Neural progenitor cell (in vitro differentiated cells): Measurements from ENCODE around the gene CEP120. TPM values are rescaled to one million over a fixed set of nuclear protein-coding genes. Genes with fewer than 3 reads are reported as not detected.
"Not testable (repeated sequence)": the region's sequence is repeated elsewhere in the genome, so short reads cannot be mapped to it uniquely, and the experiment has no call there.

Experiments
- DNase-seq: peaks from one replicate; pipeline ENCODE4 v3.0.0-alpha.2; 2016; ENCODE audit warnings: low spot score
- H2AFZ ChIP-seq: fragments of 200-600 bp; sonication (generic); replicated peaks from 2 replicates; pipeline ENCODE4 v1.6.1; 2016; ENCODE audit warnings: antibody characterized with exemption
- H3F3A ChIP-seq: fragments of 200-600 bp; sonication (generic); 2 replicates; pipeline ENCODE4 v1.6.1; 2016; ENCODE audit warnings: antibody characterized with exemption, low read depth
- H3K27ac ChIP-seq: fragments of 200-600 bp; sonication (generic); 2 replicates; pipeline ENCODE4 v1.5.1; 2016; ENCODE audit warnings: mild to moderate bottlenecking
- H3K27me3 ChIP-seq: fragments of 200-600 bp; sonication (generic); 2 replicates; pipeline ENCODE4 v1.6.1; 2016; ENCODE audit warnings: mild to moderate bottlenecking, moderate library complexity
- H3K36me3 ChIP-seq: fragments of 200-600 bp; sonication (generic); 2 replicates; pipeline ENCODE4 v1.5.1; 2016
- H3K4me1 ChIP-seq: fragments of 200-600 bp; sonication (generic); 2 replicates; pipeline ENCODE4 v1.6.1; 2016; ENCODE audit warnings: mixed run types
- H3K4me2 ChIP-seq: fragments of 200-600 bp; sonication (generic); 2 replicates; pipeline ENCODE4 v1.6.1; 2016
- H3K4me3 ChIP-seq: fragments of 200-600 bp; sonication (generic); 2 replicates; pipeline ENCODE4 v1.5.1; 2016
- H3K79me2 ChIP-seq: fragments of 200-600 bp; sonication (generic); 2 replicates; pipeline ENCODE4 v1.6.1; 2016; ENCODE audit warnings: low read depth
- H3K9ac ChIP-seq: fragments of 200-600 bp; sonication (generic); 2 replicates; pipeline ENCODE4 v1.6.1; 2016
- H3K9me3 ChIP-seq: fragments of 200-600 bp; sonication (generic); 2 replicates; pipeline ENCODE4 v1.5.1; 2016; ENCODE audit warnings: low read depth
- H4K20me1 ChIP-seq: fragments of 200-600 bp; sonication (generic); 2 replicates; pipeline ENCODE4 v1.6.1; 2016; ENCODE audit warnings: low read depth
- H3K27ac Mint-ChIP-seq: 3 replicates; pipeline ENCODE4 v1.8.0; 2021; ENCODE audit warnings: mixed read lengths
- H3K27me3 Mint-ChIP-seq: 2 replicates; pipeline ENCODE4 v1.8.0; 2022; ENCODE audit warnings: low read depth, mild to moderate bottlenecking, inconsistent platforms, moderate library complexity, mixed read lengths; ENCODE audit not compliant: insufficient read depth
- H3K36me3 Mint-ChIP-seq: 3 replicates; pipeline ENCODE4 v1.8.0; 2021; ENCODE audit warnings: mixed read lengths
- H3K4me1 Mint-ChIP-seq: 3 replicates; pipeline ENCODE4 v1.8.0; 2021; ENCODE audit warnings: mixed read lengths
- H3K4me3 Mint-ChIP-seq: 3 replicates; pipeline ENCODE4 v1.8.0; 2021; ENCODE audit warnings: mild to moderate bottlenecking, moderate library complexity, mixed read lengths
- H3K9me3 Mint-ChIP-seq: 3 replicates; pipeline ENCODE4 v1.8.0; 2020; ENCODE audit warnings: mixed read lengths
- CTCF ChIP-seq: fragments of 200-600 bp; sonication (generic); IDR thresholded peaks from 2 replicates; pipeline ENCODE4 v1.5.1; 2017; ENCODE audit warnings: antibody characterized with exemption, mild to moderate bottlenecking
- EZH2 ChIP-seq: fragments of 200-600 bp; sonication (generic); IDR thresholded peaks from 2 replicates; pipeline ENCODE4 v1.6.1; 2017; ENCODE audit warnings: antibody characterized with exemption, mild to moderate bottlenecking, moderate library complexity
- EZH2phosphoT487 ChIP-seq: fragments of 200-600 bp; sonication (generic); IDR thresholded peaks from 2 replicates; pipeline ENCODE4 v1.6.1; 2017; ENCODE audit warnings: antibody characterized with exemption
- total RNA-seq: library from RNA; depleted of rRNA; stranded (reverse); fragments of >200 nt; gene quantifications from 2 replicates; pipeline ENCODE4 v1.2.3, GENCODE V29; 2015; ENCODE audit warnings: low replicate concordance

The CEP120 gene
- total RNA-seq, 1 donor from 2014 or later, result 38.5 TPM

GRCh38 chr5:123460296-123460729 is 37.1 kb upstream of the CEP120 start:
- Mint-ChIP-seq H3K36me3 (no peaks in the 10 kb centered on the region), H3K4me1 (peaks cover 8% of the 10 kb centered on the region), H3K27me3 (peaks cover 5% of the 10 kb centered on the region), H3K27ac (no peak overlapping the region), H3K4me3 (no peak overlapping the region), H3K9me3 (peaks cover 3% of the 10 kb centered on the region)
- H3K79me2 ChIP-seq, result no peaks in the 10 kb centered on the region
- H3K4me2 ChIP-seq, result no peak overlapping the region
- no peaks in the 10 kb centered on the region for H4K20me1 ChIP-seq
- H3K9ac ChIP-seq, result no peak overlapping the region
- no peak overlapping the region for H3K4me3 ChIP-seq
- H3F3A ChIP-seq, result no peaks in the 10 kb centered on the region
- no peak overlapping the region for H2AFZ ChIP-seq
- H3K36me3 ChIP-seq, result no peaks in the 10 kb centered on the region
- H3K27ac ChIP-seq, result no peak overlapping the region
- H3K9me3 ChIP-seq, result no peaks in the 10 kb centered on the region
- TF ChIP-seq CTCF, result no peak
- no peak for TF ChIP-seq EZH2phosphoT487
- TF ChIP-seq EZH2, result no peak
- no peaks in the 10 kb centered on the region for H3K27me3 ChIP-seq
- DNase-seq, result no peak
- H3K4me1 ChIP-seq, result no peaks in the 10 kb centered on the region

- H3K27ac Mint-ChIP-seq, H3K79me2 ChIP-seq, H3K4me1 Mint-ChIP-seq, H3K4me1 ChIP-seq, H4K20me1 ChIP-seq, H3K36me3 ChIP-seq, H3K36me3 Mint-ChIP-seq, H3K4me3 ChIP-seq, H3F3A ChIP-seq, H3K27ac ChIP-seq, H3K9me3 ChIP-seq, H3K27me3 ChIP-seq, H2AFZ ChIP-seq, H3K9me3 Mint-ChIP-seq, H3K9ac ChIP-seq, H3K27me3 Mint-ChIP-seq, DNase-seq, H3K4me2 ChIP-seq, H3K4me3 Mint-ChIP-seq: not testable (repeated sequence)
Measured at GRCh38 chr5:123458994-123459393, 35.8 kb upstream of the CEP120 start.

GRCh38 chr5:123456242-123456641 is 33.0 kb upstream of the CEP120 start:
- no peak overlapping the region for H3K4me2 ChIP-seq
- Mint-ChIP-seq H3K27me3 (peaks cover 5% of the 10 kb centered on the region), H3K27ac (no peak overlapping the region), H3K9me3 (peaks cover 3% of the 10 kb centered on the region), H3K4me3 (no peak overlapping the region), H3K4me1 (peaks cover 19% of the 10 kb centered on the region), H3K36me3 (no peaks in the 10 kb centered on the region)
- peaks cover 16% of the 10 kb centered on the region for H3K4me1 ChIP-seq
- no peak for DNase-seq
- H3K79me2 ChIP-seq, result no peaks in the 10 kb centered on the region
- H3K27ac ChIP-seq, result no peak overlapping the region
- H2AFZ ChIP-seq, result no peak overlapping the region
- no peak overlapping the region for H3K9ac ChIP-seq
- no peaks in the 10 kb centered on the region for H3K9me3 ChIP-seq
- H3K4me3 ChIP-seq, result no peak overlapping the region
- TF ChIP-seq EZH2phosphoT487 (no peak), CTCF (no peak), EZH2 (no peak)
- H3K36me3 ChIP-seq, result no peaks in the 10 kb centered on the region
- no peaks in the 10 kb centered on the region for H3F3A ChIP-seq
- H3K27me3 ChIP-seq, result no peaks in the 10 kb centered on the region
- no peaks in the 10 kb centered on the region for H4K20me1 ChIP-seq

- Histone ChIP-seq H3K27ac (no peak overlapping the region), H3K9me3 (no peaks in the 10 kb centered on the region), H2AFZ (no peak overlapping the region), H4K20me1 (no peaks in the 10 kb centered on the region), H3K36me3 (no peaks in the 10 kb centered on the region), H3K4me2 (no peak overlapping the region), H3K9ac (no peak overlapping the region), H3K79me2 (no peaks in the 10 kb centered on the region), H3K4me1 (peaks cover 22% of the 10 kb centered on the region), H3K27me3 (no peaks in the 10 kb centered on the region), H3K4me3 (no peak overlapping the region), H3F3A (no peaks in the 10 kb centered on the region)
- Mint-ChIP-seq H3K27me3 (peaks cover 5% of the 10 kb centered on the region), H3K36me3 (no peaks in the 10 kb centered on the region), H3K4me3 (no peak overlapping the region), H3K9me3 (peaks cover 3% of the 10 kb centered on the region), H3K4me1 (peaks cover 25% of the 10 kb centered on the region), H3K27ac (no peak overlapping the region)
- no peak for DNase-seq
- TF ChIP-seq CTCF (peak; percentile 39), EZH2phosphoT487 (no peak), EZH2 (no peak)
Measured at GRCh38 chr5:123455640-123456039, 32.4 kb upstream of the CEP120 start.
